IMR-90 (cell line): ENCODE results near the gene DLK2. TPM values are rescaled to one million over a fixed set of nuclear protein-coding genes. Genes with fewer than 3 reads are reported as not detected.

ENCODE experiments used
- ATAC-seq: fragments of 200-7000 bp; cut with Tn5 transposase; 2 replicates; pipeline ENCODE4 v1.9.1; 2020; ENCODE audit warnings: low read depth, mild to moderate bottlenecking, moderate library complexity
- BruUV-seq: library from RNA; stranded (reverse); fragments of 400-500 nt; replicated peaks from 2 replicates; lab custom pipeline; 2021; lab: Mats Ljungman, UMichigan
- CTCF ChIA-PET: fragments of 300-600 bp; formaldehyde crosslinking; extraction: SDS; loops from one replicate; lab custom pipeline; 2021; ENCODE audit warnings: antibody characterized with exemption; lab: Yijun Ruan, JAX
- POLR2A ChIA-PET: fragments of 300-600 bp; sonication (Branson Sonifier 250); formaldehyde crosslinking; loops from one replicate; lab custom pipeline; 2022; ENCODE audit warnings: antibody characterized with exemption; ENCODE audit not compliant: unreplicated experiment; lab: Charles Lee
- DNase-seq: peaks from one replicate; pipeline ENCODE4 v3.0.0; 2013
- H2AFZ ChIP-seq: replicated peaks from 2 replicates; pipeline ENCODE3; 2013; ENCODE audit warnings: low read length, mild to moderate bottlenecking; ENCODE audit not compliant: poor library complexity
- H2AK5ac ChIP-seq: 2 replicates; pipeline ENCODE4 v1.6.1; 2013; ENCODE audit warnings: low read depth, low read length, inconsistent platforms
- H2AK9ac ChIP-seq: replicated peaks from 2 replicates; pipeline ENCODE3; 2013; ENCODE audit warnings: mild to moderate bottlenecking, low read depth, low read length, moderate library complexity; ENCODE audit not compliant: poor library complexity
- H2BK120ac ChIP-seq: 2 replicates; pipeline ENCODE4 v1.6.1; 2013; ENCODE audit warnings: low read depth, low read length, inconsistent platforms
- H2BK15ac ChIP-seq: 3 replicates; pipeline ENCODE4 v1.6.1; 2013; ENCODE audit warnings: low read depth, low read length, inconsistent platforms
- H2BK20ac ChIP-seq: 2 replicates; pipeline ENCODE4 v1.6.1; 2013; ENCODE audit warnings: low read depth, mild to moderate bottlenecking, inconsistent platforms, low read length, moderate library complexity
- H2BK5ac ChIP-seq: 2 replicates; pipeline ENCODE4 v1.6.1; 2013; ENCODE audit warnings: mild to moderate bottlenecking, low read depth, low read length, inconsistent platforms; ENCODE audit not compliant: poor library complexity, severe bottlenecking
- H3K14ac ChIP-seq: replicated peaks from 2 replicates; pipeline ENCODE4 v1.6.1; 2013; ENCODE audit warnings: low read depth, low read length, inconsistent platforms
- H3K18ac ChIP-seq: 2 replicates; pipeline ENCODE4 v1.6.1; 2013; ENCODE audit warnings: low read depth, low read length, control low read depth
- H3K23ac ChIP-seq: 2 replicates; pipeline ENCODE4 v1.6.1; 2013; ENCODE audit warnings: low read depth, low read length, inconsistent platforms
- H3K27ac ChIP-seq: 2 replicates; pipeline ENCODE4 v1.5.1; 2013; ENCODE audit warnings: mild to moderate bottlenecking, control low read depth, low read length; ENCODE audit not compliant: insufficient read depth
- H3K27me3 ChIP-seq: 2 replicates; pipeline ENCODE4 v1.6.1; 2013; ENCODE audit warnings: low read length; ENCODE audit not compliant: control insufficient read depth, insufficient read depth
- H3K36me3 ChIP-seq: 2 replicates; pipeline ENCODE4 v1.6.1; 2013; ENCODE audit warnings: low read length, mixed read lengths; ENCODE audit not compliant: control insufficient read depth, insufficient read depth
- H3K4ac ChIP-seq: 2 replicates; pipeline ENCODE4 v1.6.1; 2013; ENCODE audit warnings: low read depth, low read length, inconsistent platforms
- H3K4me1 ChIP-seq: 2 replicates; pipeline ENCODE4 v1.6.1; 2013; ENCODE audit warnings: low read length, mixed read lengths; ENCODE audit not compliant: control insufficient read depth, insufficient read depth
- H3K4me2 ChIP-seq: 2 replicates; pipeline ENCODE4 v1.6.1; 2013; ENCODE audit warnings: low read depth, mild to moderate bottlenecking, control low read depth, low read length, moderate library complexity
- H3K4me3 ChIP-seq: 2 replicates; pipeline ENCODE4 v1.5.1; 2013; ENCODE audit warnings: low read depth, mild to moderate bottlenecking, control low read depth, low read length, moderate library complexity; ENCODE audit not compliant: insufficient read depth
- H3K56ac ChIP-seq: 2 replicates; pipeline ENCODE4 v1.6.1; 2013; ENCODE audit warnings: low read length, inconsistent platforms; ENCODE audit not compliant: insufficient read depth; ENCODE audit errors: extremely low read depth
- H3K79me1 ChIP-seq, 2 experiments: 2 replicates each; pipeline ENCODE4 v1.6.1; 2013; ENCODE audit warnings: low read length in 2 of 2, inconsistent platforms in 1 of 2, low read depth in 1 of 2
- H3K9ac ChIP-seq: 2 replicates; pipeline ENCODE4 v1.6.1; 2013; ENCODE audit warnings: low read depth, low read length, control low read depth
- H3K9me1 ChIP-seq: 2 replicates; pipeline ENCODE4 v1.6.1; 2013; ENCODE audit warnings: low read length, inconsistent platforms; ENCODE audit not compliant: insufficient read depth
- H3K9me3 ChIP-seq: 2 replicates; pipeline ENCODE4 v1.6.1; 2013; ENCODE audit warnings: low read length; ENCODE audit not compliant: control insufficient read depth, insufficient read depth
- H4K20me1 ChIP-seq: 2 replicates; pipeline ENCODE4 v1.6.1; 2013; ENCODE audit warnings: low read length, inconsistent platforms; ENCODE audit not compliant: insufficient read depth
- H4K5ac ChIP-seq: 2 replicates; pipeline ENCODE4 v1.6.1; 2013; ENCODE audit warnings: mild to moderate bottlenecking, low read depth, low read length, control low read depth
- H4K8ac ChIP-seq, 2 experiments: 2 replicates each; pipeline ENCODE4 v1.6.1; 2013; ENCODE audit warnings: low read depth in 2 of 2, low read length in 2 of 2, control low read depth in 1 of 2, inconsistent platforms in 1 of 2
- H4K91ac ChIP-seq: 2 replicates; pipeline ENCODE4 v1.6.1; 2013; ENCODE audit warnings: low read depth, low read length, inconsistent platforms; ENCODE audit not compliant: insufficient read depth
- BHLHE40 ChIP-seq: fragments of 150-350 bp; IDR thresholded peaks from 2 replicates; pipeline ENCODE4 v1.6.1; 2016; ENCODE audit warnings: mild to moderate bottlenecking, low read depth, low read length
- CEBPB ChIP-seq: IDR thresholded peaks from 2 replicates; pipeline ENCODE4 v1.6.1; 2012; ENCODE audit warnings: low read depth, low read length, improper control_type of control experiment
- CHD1 ChIP-seq: IDR thresholded peaks from 2 replicates; pipeline ENCODE4 v1.6.1; 2012; ENCODE audit warnings: low read depth, low read length, improper control_type of control experiment
- ELK1 ChIP-seq: fragments of 150-350 bp; IDR thresholded peaks from 2 replicates; pipeline ENCODE4 v1.6.1; 2016; ENCODE audit warnings: low read depth, mild to moderate bottlenecking, low read length, moderate library complexity, borderline replicate concordance
- MAZ ChIP-seq: IDR thresholded peaks from 2 replicates; pipeline ENCODE4 v1.6.1; 2012; ENCODE audit warnings: low read depth, mild to moderate bottlenecking, low read length, improper control_type of control experiment, moderate library complexity, borderline replicate concordance
- MXI1 ChIP-seq: IDR thresholded peaks from 2 replicates; pipeline ENCODE4 v1.6.1; 2012; ENCODE audit warnings: low read depth, mild to moderate bottlenecking, low read length, moderate library complexity, borderline replicate concordance
- RAD21 ChIP-seq: IDR thresholded peaks from 2 replicates; pipeline ENCODE4 v1.6.1; 2012; ENCODE audit warnings: low read length, improper control_type of control experiment
- RCOR1 ChIP-seq: IDR thresholded peaks from 2 replicates; pipeline ENCODE4 v1.6.1; 2012; ENCODE audit warnings: mild to moderate bottlenecking, low read length, improper control_type of control experiment; ENCODE audit not compliant: insufficient replicate concordance
- RFX5 ChIP-seq: IDR thresholded peaks from 2 replicates; pipeline ENCODE4 v1.8.0; 2012; ENCODE audit warnings: low read depth, mild to moderate bottlenecking, low read length, moderate library complexity
- SMC3 ChIP-seq: fragments of 150-350 bp; IDR thresholded peaks from 2 replicates; pipeline ENCODE4 v1.6.1; 2016; ENCODE audit warnings: low read depth, mild to moderate bottlenecking, antibody characterized with exemption, low read length, moderate library complexity
- WGBS, 2 experiments: methylation state at CpG; one replicate each; pipeline versions ENCODE4 v1.1.5 to v1.1.7; 2013; ENCODE audit warnings: missing lambda C conversion rate in 2 of 2; ENCODE audit not compliant: insufficient read length in 1 of 2; ENCODE audit errors: extremely low coverage in 2 of 2; 5-methylcytosine and 5-hydroxymethylcytosine counted together
- dilution Hi-C: fragments of 300-500 bp; cut with HindIII; formaldehyde crosslinking; loops from one replicate; pipeline ENCODE4 v1.14.3; 2018; ENCODE audit warnings: low sequenced_read_pairs; ENCODE audit not compliant: unreplicated experiment
- in situ Hi-C: fragments of 300-500 bp; cut with MboI; formaldehyde crosslinking; loops from 3 replicates; pipeline ENCODE4 v1.14.3; 2019; ENCODE audit warnings: low sequenced_read_pairs, inconsistent platforms, mixed read lengths
- intact Hi-C: fragments of 100-400 bp; cut with micrococcal nuclease; formaldehyde crosslinking; loops from 2 replicates; pipeline ENCODE4 v1.10.0; 2022
- polyA plus RNA-seq, 3 experiments: library from polyadenylated mRNA; depleted of rRNA; stranded (reverse); fragments of >200 nt; gene quantifications; 2 replicates each; pipeline ENCODE4 v1.2.3, GENCODE V29; 2012; ENCODE audit warnings: low replicate concordance in 1 of 3
- total RNA-seq: library from RNA; depleted of rRNA; stranded (reverse); fragments of >200 nt; gene quantifications from 2 replicates; pipeline ENCODE4 v1.2.3, GENCODE V29; 2012

The DLK2 gene
- total and polyA plus RNA-seq, 2 of the 4 experiments (the other 2 are of a cell fraction) = 0.90 to 2.8 TPM

GRCh38 chr6:43469947-43470346 lies 14.6 kb upstream of the DLK2 start:
- H3K9me3 ChIP-seq = no peaks in the 10 kb centered on the region
- H3K4me3 ChIP-seq = no peak overlapping the region
- H3K9me1 ChIP-seq = no peaks in the 10 kb centered on the region
- H2BK120ac ChIP-seq = no peak overlapping the region
- peaks cover 21% of the 10 kb centered on the region for H3K27me3 ChIP-seq
- ChIA-PET CTCF (no interaction called here), POLR2A (interaction anchor here (0.6 kb wide), 1 partner anchor 12 kb away, joined by 4 read pairs; no protein-coding TSS in a partner anchor)
- no peak overlapping the region for H3K56ac ChIP-seq
- no peak overlapping the region for H2BK15ac ChIP-seq
- dilution Hi-C loops = no loop called here
- H3K14ac ChIP-seq = no peak overlapping the region
- no peak overlapping the region for H4K91ac ChIP-seq
- H3K27ac ChIP-seq = no peak overlapping the region
- 100% methylated on average over 1 of the region's 7 CpGs; no CpG with 5 or more reads in 1 of the 2 experiments for WGBS, 2 experiments
- no peak overlapping the region for H2AFZ ChIP-seq
- H2BK5ac ChIP-seq = no peak overlapping the region
- H3K79me1 ChIP-seq = no peaks in the 10 kb centered on the region
- in situ Hi-C loops = no loop called here
- intact Hi-C loops = no loop called here
- no peak overlapping the region for H4K8ac ChIP-seq
- no peak overlapping the region for H3K18ac ChIP-seq
- H2AK9ac ChIP-seq = no peak overlapping the region
- H4K5ac ChIP-seq = no peak overlapping the region
- no TSS peak for BruUV-seq
- no peaks in the 10 kb centered on the region for H3K36me3 ChIP-seq
- no peaks in the 10 kb centered on the region for H4K20me1 ChIP-seq
- no peak for TF ChIP-seq ELK1
- TF ChIP-seq MAZ = no peak
- TF ChIP-seq RFX5 = no peak
- no peak for TF ChIP-seq CHD1
- TF ChIP-seq BHLHE40 = no peak
- TF ChIP-seq RCOR1 = no peak
- TF ChIP-seq RAD21 = no peak
- TF ChIP-seq CEBPB = no peak
- TF ChIP-seq SMC3 = no peak
- no peak for TF ChIP-seq MXI1
- H3K9ac ChIP-seq = no peak overlapping the region
- H2BK20ac ChIP-seq = no peak overlapping the region
- ATAC-seq (no peak), DNase-seq (no peak)
- H3K4ac ChIP-seq = no peak overlapping the region
- no peak overlapping the region for H3K23ac ChIP-seq
- H3K4me1 ChIP-seq = no peaks in the 10 kb centered on the region
- H2AK5ac ChIP-seq = no peak overlapping the region
- no peak overlapping the region for H3K4me2 ChIP-seq
